Mammary epithelial cell (primary cell): Measurements from ENCODE around the gene STRIP2.
"Not testable (repeated sequence)": the region's sequence is repeated elsewhere in the genome, so short reads cannot be mapped to it uniquely, and the experiment has no call there.

Source experiments
- CTCF ChIP-seq, 2 donors: IDR thresholded peaks in 1 of 2; conservative IDR thresholded peaks in 1 of 2; 2 replicates each; pipeline ENCODE4 v1.5.1; 2011 to 2012; ENCODE audit warnings: inconsistent platforms in 2 of 2, low read length in 2 of 2, mild to moderate bottlenecking in 2 of 2, control low read depth in 1 of 2, low read depth in 1 of 2; ENCODE audit not compliant: insufficient read depth in 1 of 2; ENCODE audit errors: extremely low read depth in 1 of 2
- EZH2 ChIP-seq: IDR thresholded peaks from 2 replicates; pipeline ENCODE4 v1.6.1; 2012; ENCODE audit warnings: low read length, inconsistent platforms, borderline replicate concordance

GRCh38 chr7:129524405-129524804, 90.2 kb downstream of the STRIP2 start:
- peak in 1 of 2 donors; percentile 14 for TF ChIP-seq CTCF (conservative IDR thresholded peaks at IDR 0.05 in 1 of 2, IDR thresholded peaks at IDR 0.05 in 1 of 2; ENCODE audit: extremely low read depth in 1 of 2, insufficient read depth in 1 of 2, low read depth in 1 of 2, low read length in 2 of 2)
- TF ChIP-seq EZH2, result not testable (repeated sequence)
